ENCODE measurements around the gene MAF.
A peak's percentile ranks its signal among the peaks of the same experiment; 100 is the strongest.

Gene MAF

GRCh38 chr16:79600638-79601091 is at the start of gene MAF:
TSS of gene MAF (minus strand) at chr16:79600737. CDS start at chr16:79599902, 835 bp downstream.
- Histone ChIP-seq H3K27ac (ENCODE audit: low read depth, low read length) (peak within 1 kb of the TSS; percentile 63), H3K27me3 (ENCODE audit: control insufficient read depth, insufficient read depth, low read length) (peaks cover 3% of the 10 kb centered on the region), H3K9ac (ENCODE audit: low read length) (peak within 1 kb of the TSS; percentile 76), H3K4me3 (ENCODE audit: low read length) (peak within 1 kb of the TSS; percentile 87), H3K4me1 (ENCODE audit: control insufficient read depth, insufficient read depth, low read length) (peaks cover 6% of the 10 kb centered on the region), H3K36me3 (ENCODE audit: control insufficient read depth, insufficient read depth, low read length) (no peaks in the 10 kb centered on the region)

GRCh38 chr16:79648826-79649225 is 48.3 kb upstream of the MAF start:
- no peaks in the 10 kb centered on the region for H3K27me3 ChIP-seq (ENCODE audit: control insufficient read depth, insufficient read depth, low read length)
- no peak overlapping the region for H3K27ac ChIP-seq (ENCODE audit: low read depth, low read length)
- H3K4me1 ChIP-seq (ENCODE audit: control insufficient read depth, insufficient read depth, low read length): no peaks in the 10 kb centered on the region
- no peak overlapping the region for H3K4me3 ChIP-seq (ENCODE audit: low read length)
- no peaks in the 10 kb centered on the region for H3K36me3 ChIP-seq (ENCODE audit: control insufficient read depth, insufficient read depth, low read length)
- no peak overlapping the region for H3K9ac ChIP-seq (ENCODE audit: low read length)

- Histone ChIP-seq H3K27ac (ENCODE audit: low read depth, low read length) (no peak overlapping the region), H3K27me3 (ENCODE audit: control insufficient read depth, insufficient read depth, low read length) (no peaks in the 10 kb centered on the region), H3K4me1 (ENCODE audit: control insufficient read depth, insufficient read depth, low read length) (no peaks in the 10 kb centered on the region), H3K36me3 (ENCODE audit: control insufficient read depth, insufficient read depth, low read length) (no peaks in the 10 kb centered on the region), H3K4me3 (ENCODE audit: low read length) (no peak overlapping the region), H3K9ac (ENCODE audit: low read length) (no peak overlapping the region)
These were observed 47.0 kb upstream of the MAF start for GRCh38 chr16:79647586-79647985.

GRCh38 chr16:79645701-79646100 is 45.2 kb upstream of the MAF start:
- H3K4me3 ChIP-seq (ENCODE audit: low read length): no peak overlapping the region
- H3K4me1 ChIP-seq (ENCODE audit: control insufficient read depth, insufficient read depth, low read length): no peaks in the 10 kb centered on the region
- no peaks in the 10 kb centered on the region for H3K36me3 ChIP-seq (ENCODE audit: control insufficient read depth, insufficient read depth, low read length)

GRCh38 chr16:79644971-79645667 is 44.6 kb upstream of the MAF start:
- Histone ChIP-seq H3K4me1 (ENCODE audit: control insufficient read depth, insufficient read depth, low read length) (no peaks in the 10 kb centered on the region), H3K9ac (ENCODE audit: low read length) (no peak overlapping the region), H3K36me3 (ENCODE audit: control insufficient read depth, insufficient read depth, low read length) (no peaks in the 10 kb centered on the region), H3K4me3 (ENCODE audit: low read length) (no peak overlapping the region), H3K27ac (ENCODE audit: low read depth, low read length) (no peak overlapping the region), H3K27me3 (ENCODE audit: control insufficient read depth, insufficient read depth, low read length) (no peaks in the 10 kb centered on the region)

More at GRCh38 chr16:79645701-79646100, 45.2 kb upstream of the MAF start:
- Histone ChIP-seq H3K27me3 (ENCODE audit: control insufficient read depth, insufficient read depth, low read length) (no peaks in the 10 kb centered on the region), H3K9ac (ENCODE audit: low read length) (no peak overlapping the region), H3K27ac (ENCODE audit: low read depth, low read length) (no peak overlapping the region)

- no peaks in the 10 kb centered on the region for H3K4me1 ChIP-seq (ENCODE audit: control insufficient read depth, insufficient read depth, low read length)
- no peak overlapping the region for H3K9ac ChIP-seq (ENCODE audit: low read length)
- H3K27me3 ChIP-seq (ENCODE audit: control insufficient read depth, insufficient read depth, low read length): no peaks in the 10 kb centered on the region
- no peak overlapping the region for H3K27ac ChIP-seq (ENCODE audit: low read depth, low read length)
- H3K4me3 ChIP-seq (ENCODE audit: low read length): no peak overlapping the region
- H3K36me3 ChIP-seq (ENCODE audit: control insufficient read depth, insufficient read depth, low read length): no peaks in the 10 kb centered on the region
These were observed 42.1 kb upstream of the MAF start for GRCh38 chr16:79642652-79643051.

GRCh38 chr16:79640513-79641360 is 40.2 kb upstream of the MAF start:
- no peak overlapping the region for H3K27ac ChIP-seq (ENCODE audit: low read depth, low read length)
- no peaks in the 10 kb centered on the region for H3K4me1 ChIP-seq (ENCODE audit: control insufficient read depth, insufficient read depth, low read length)
- no peak overlapping the region for H3K4me3 ChIP-seq (ENCODE audit: low read length)
- no peak overlapping the region for H3K9ac ChIP-seq (ENCODE audit: low read length)
- no peaks in the 10 kb centered on the region for H3K36me3 ChIP-seq (ENCODE audit: control insufficient read depth, insufficient read depth, low read length)
- H3K27me3 ChIP-seq (ENCODE audit: control insufficient read depth, insufficient read depth, low read length): no peaks in the 10 kb centered on the region

GRCh38 chr16:79639576-79640311 is 39.2 kb upstream of the MAF start:
- no peak overlapping the region for H3K9ac ChIP-seq (ENCODE audit: low read length)
- no peaks in the 10 kb centered on the region for H3K27me3 ChIP-seq (ENCODE audit: control insufficient read depth, insufficient read depth, low read length)
- no peaks in the 10 kb centered on the region for H3K4me1 ChIP-seq (ENCODE audit: control insufficient read depth, insufficient read depth, low read length)
- no peak overlapping the region for H3K27ac ChIP-seq (ENCODE audit: low read depth, low read length)
- no peaks in the 10 kb centered on the region for H3K36me3 ChIP-seq (ENCODE audit: control insufficient read depth, insufficient read depth, low read length)
- no peak overlapping the region for H3K4me3 ChIP-seq (ENCODE audit: low read length)

- no peak overlapping the region for H3K4me3 ChIP-seq (ENCODE audit: low read length)
These were observed 37.8 kb upstream of the MAF start for GRCh38 chr16:79638386-79638785.

GRCh38 chr16:79635488-79635887 is 35.0 kb upstream of the MAF start:
- Histone ChIP-seq H3K4me3 (ENCODE audit: low read length) (no peak overlapping the region), H3K27ac (ENCODE audit: low read depth, low read length) (no peak overlapping the region), H3K36me3 (ENCODE audit: control insufficient read depth, insufficient read depth, low read length) (no peaks in the 10 kb centered on the region), H3K9ac (ENCODE audit: low read length) (no peak overlapping the region), H3K27me3 (ENCODE audit: control insufficient read depth, insufficient read depth, low read length) (no peaks in the 10 kb centered on the region), H3K4me1 (ENCODE audit: control insufficient read depth, insufficient read depth, low read length) (no peaks in the 10 kb centered on the region)

More at GRCh38 chr16:79638386-79638785, 37.8 kb upstream of the MAF start:
- no peaks in the 10 kb centered on the region for H3K4me1 ChIP-seq (ENCODE audit: control insufficient read depth, insufficient read depth, low read length)
- H3K27ac ChIP-seq (ENCODE audit: low read depth, low read length): no peak overlapping the region
- H3K9ac ChIP-seq (ENCODE audit: low read length): no peak overlapping the region
- H3K27me3 ChIP-seq (ENCODE audit: control insufficient read depth, insufficient read depth, low read length): no peaks in the 10 kb centered on the region
- H3K36me3 ChIP-seq (ENCODE audit: control insufficient read depth, insufficient read depth, low read length): no peaks in the 10 kb centered on the region

- Histone ChIP-seq H3K36me3 (ENCODE audit: control insufficient read depth, insufficient read depth, low read length) (no peaks in the 10 kb centered on the region), H3K4me3 (ENCODE audit: low read length) (no peak overlapping the region), H3K27ac (ENCODE audit: low read depth, low read length) (no peak overlapping the region), H3K27me3 (ENCODE audit: control insufficient read depth, insufficient read depth, low read length) (no peaks in the 10 kb centered on the region), H3K4me1 (ENCODE audit: control insufficient read depth, insufficient read depth, low read length) (no peaks in the 10 kb centered on the region), H3K9ac (ENCODE audit: low read length) (no peak overlapping the region)
These were observed 33.8 kb upstream of the MAF start for GRCh38 chr16:79634298-79634697.

- H3K27me3 ChIP-seq (ENCODE audit: control insufficient read depth, insufficient read depth, low read length): no peaks in the 10 kb centered on the region
These were observed 31.8 kb upstream of the MAF start for GRCh38 chr16:79632289-79632688.

More at GRCh38 chr16:79632289-79632688, 31.8 kb upstream of the MAF start:
- no peak overlapping the region for H3K27ac ChIP-seq (ENCODE audit: low read depth, low read length)
- H3K4me1 ChIP-seq (ENCODE audit: control insufficient read depth, insufficient read depth, low read length): no peaks in the 10 kb centered on the region
- no peaks in the 10 kb centered on the region for H3K36me3 ChIP-seq (ENCODE audit: control insufficient read depth, insufficient read depth, low read length)
- no peak overlapping the region for H3K4me3 ChIP-seq (ENCODE audit: low read length)
- no peak overlapping the region for H3K9ac ChIP-seq (ENCODE audit: low read length)
